Peyer's patch (tissue), 4 donors: ENCODE measurements around the gene RETREG2. TPM values are rescaled to one million over a fixed set of nuclear protein-coding genes. Genes with fewer than 3 reads are reported as not detected.
"Not testable (repeated sequence)": the region's sequence is repeated elsewhere in the genome, so short reads cannot be mapped to it uniquely, and the experiment has no call there.

Source experiments
- DNase-seq, 3 donors: peaks; one replicate each; pipeline ENCODE4 v3.0.0-alpha.2; 2017 to 2019
- H3K27ac ChIP-seq, 4 donors: fragments of 200-600 bp; sonication (generic); one replicate each; pipeline ENCODE4 v1.5.1; 2016 to 2019
- H3K27me3 ChIP-seq, 2 donors: fragments of 200-600 bp; sonication (generic); one replicate each; pipeline ENCODE4 v1.5.1; 2019
- H3K36me3 ChIP-seq, 3 donors: fragments of 200-600 bp; sonication (generic); one replicate each; pipeline ENCODE4 v1.5.1; 2016 to 2019
- H3K4me1 ChIP-seq, 4 donors: fragments of 200-600 bp; sonication (generic); one replicate each; pipeline ENCODE4 v1.5.1; 2016 to 2019
- H3K4me3 ChIP-seq, 4 donors: fragments of 200-600 bp; sonication (generic); 1 replicate in 3 of 4; 2 replicates in 1 of 4; pipeline ENCODE4 v1.5.1; 2016 to 2019; ENCODE audit warnings: mild to moderate bottlenecking in 1 of 4
- H3K9me3 ChIP-seq, 4 donors: fragments of 200-600 bp; sonication (generic); one replicate each; pipeline ENCODE4 v1.5.1; 2016 to 2019; ENCODE audit warnings: mild to moderate bottlenecking in 1 of 4
- CTCF ChIP-seq, 6 experiments: fragments of 450-650 bp in 4 of 6; fragments of 200-600 bp in 2 of 6; sonication (generic) in 1 of 6; IDR thresholded peaks; one replicate each; pipeline ENCODE4 v1.5.1; 2017 to 2019; ENCODE audit warnings: antibody characterized with exemption in 6 of 6, mild to moderate bottlenecking in 3 of 6, moderate library complexity in 1 of 6
- POLR2A ChIP-seq, 2 donors: fragments of 450-650 bp; IDR thresholded peaks; one replicate each; pipeline ENCODE4 v1.5.1; 2017; ENCODE audit warnings: antibody characterized with exemption in 2 of 2, mild to moderate bottlenecking in 2 of 2, moderate library complexity in 2 of 2
- total RNA-seq, 4 donors: library from RNA; depleted of rRNA; stranded (reverse); fragments of >200 nt; gene quantifications; one replicate each; pipeline ENCODE4 v1.1.0, GENCODE V29; 2016

Gene RETREG2
- total RNA-seq, 4 donors from 2014 or later: 44.6 to 80.3 (median 76.2) TPM

DNA sequence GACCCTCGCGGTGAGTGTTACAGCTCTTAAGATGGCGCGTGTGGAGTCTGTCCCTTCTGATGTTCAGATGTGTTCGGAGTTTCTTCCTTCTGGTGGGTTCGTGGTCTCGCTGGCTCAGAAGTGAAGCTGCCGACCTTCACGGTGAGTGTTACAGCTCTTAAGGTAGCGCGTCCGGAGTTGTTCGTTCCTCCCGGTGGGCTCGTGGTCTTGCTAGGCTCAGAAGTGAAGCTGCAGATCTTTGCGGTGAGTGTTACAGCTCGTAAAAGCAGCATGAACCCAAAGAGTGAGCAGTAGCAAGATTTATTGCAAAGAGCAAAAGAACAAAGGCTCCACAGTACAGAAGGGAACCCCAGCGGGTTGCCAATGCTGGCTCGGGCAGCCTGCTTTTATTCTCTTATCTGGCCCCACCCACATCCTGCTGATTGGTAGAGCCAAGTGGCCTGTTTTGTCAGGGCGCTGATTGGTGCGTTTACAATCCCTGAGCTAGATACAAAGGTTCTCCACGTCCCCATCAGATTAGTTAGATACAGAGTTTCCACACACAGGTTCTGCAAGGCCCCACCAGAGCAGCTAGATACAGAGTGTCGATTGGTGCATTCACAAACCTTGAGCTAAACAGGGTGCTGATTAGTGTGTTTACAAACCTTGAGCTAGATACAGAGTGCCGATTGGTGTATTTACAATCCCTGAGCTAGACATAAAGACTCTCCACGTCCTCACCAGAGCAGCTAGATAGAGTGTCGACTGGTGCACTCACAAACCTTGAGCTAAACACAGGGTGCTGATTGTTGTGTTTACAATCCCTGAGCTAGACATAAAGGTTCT, 22.6 kb downstream of the RETREG2 start:
- TF ChIP-seq POLR2A (IDR thresholded peaks at IDR 0.05): peak in 1 of 2 donors; percentile 42
- H3K27me3 ChIP-seq, H3K4me3 ChIP-seq, H3K9me3 ChIP-seq, H3K36me3 ChIP-seq, H3K27ac ChIP-seq, H3K4me1 ChIP-seq: not testable (repeated sequence)
- peak in 1 of 3 donors; percentile 46 for DNase-seq

DNA sequence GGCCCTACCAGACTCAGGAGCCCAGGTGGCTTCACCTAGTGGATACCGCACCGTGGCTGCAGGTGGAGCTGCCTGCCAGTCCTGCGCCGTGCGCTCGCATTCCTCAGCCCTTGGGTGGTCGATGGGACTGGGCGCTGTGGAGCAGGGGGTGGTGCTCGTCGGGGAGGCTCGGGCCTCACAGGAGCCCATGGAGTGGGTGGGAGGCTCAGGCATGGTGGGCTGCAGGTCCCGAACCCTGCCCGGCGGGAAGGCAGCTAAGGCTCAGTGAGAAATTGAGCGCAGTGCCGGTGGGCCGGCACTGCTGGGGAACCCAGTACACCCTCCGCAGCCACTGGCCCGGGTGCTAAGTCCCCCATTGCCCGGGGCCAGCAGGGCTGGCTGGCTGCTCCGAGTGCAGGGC, 23.3 kb downstream of the RETREG2 start:
- H3K27me3 ChIP-seq, H3K36me3 ChIP-seq, H3K4me1 ChIP-seq, H3K4me3 ChIP-seq, H3K27ac ChIP-seq, H3K9me3 ChIP-seq: not testable (repeated sequence)
- DNase-seq: peak in 1 of 3 donors; percentile 24

DNA sequence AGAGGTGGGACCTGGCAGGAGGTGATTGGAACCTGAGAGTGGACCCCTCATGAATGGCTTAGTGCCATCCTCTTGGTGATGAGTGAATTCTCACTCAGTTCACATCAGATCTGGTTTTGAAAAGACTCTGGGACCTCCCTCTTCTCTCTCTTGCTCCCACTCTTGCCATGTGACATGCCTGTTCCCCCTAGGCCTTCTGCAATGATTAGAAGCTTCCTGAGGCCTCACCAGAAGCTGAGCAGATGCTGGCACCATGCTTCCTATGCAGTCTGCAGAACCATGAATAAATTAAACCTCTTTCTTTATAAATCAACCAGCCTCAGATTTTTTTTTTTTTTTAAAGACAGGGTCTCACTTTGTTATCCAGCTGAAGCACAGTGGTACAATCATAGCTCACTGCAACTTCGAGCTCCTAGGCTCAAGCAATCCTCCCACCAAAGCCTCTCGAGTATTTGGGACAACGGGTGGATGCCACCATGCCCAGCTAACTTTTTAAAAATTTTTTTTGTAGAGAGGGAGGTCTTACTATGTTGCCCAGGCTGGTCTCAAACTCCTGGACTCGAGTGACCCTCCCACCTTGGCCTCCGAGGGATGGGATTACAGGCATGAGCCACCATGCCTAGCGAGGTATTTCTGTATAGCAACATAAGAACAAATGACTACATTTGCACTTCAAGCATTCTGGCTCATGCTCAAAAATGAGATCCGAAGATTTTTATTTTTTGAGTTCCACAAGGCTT, 26.5 kb downstream of the RETREG2 start:
- Histone ChIP-seq H3K9me3 (no peaks in the 10 kb centered on the region), H3K36me3 (peaks cover 0 to 18% (median 0%) of the 10 kb centered on the region in 3 donors), H3K4me3 (no peak overlapping the region), H3K27ac (no peak overlapping the region), H3K27me3 (no peaks in the 10 kb centered on the region), H3K4me1 (peaks cover 0 to 24% (median 7%) of the 10 kb centered on the region in 4 donors)
- no peak for TF ChIP-seq POLR2A (IDR thresholded peaks at IDR 0.05)
- TF ChIP-seq CTCF (IDR thresholded peaks at IDR 0.05): no peak
- peak in 1 of 3 donors; percentile 26 for DNase-seq

- no peak overlapping the region for H3K27ac ChIP-seq
- H3K36me3 ChIP-seq: peaks cover 0 to 24% (median 0%) of the 10 kb centered on the region in 3 donors
- no peaks in the 10 kb centered on the region for H3K27me3 ChIP-seq
- peak in 1 of 3 donors; percentile 17 for DNase-seq
- no peaks in the 10 kb centered on the region for H3K9me3 ChIP-seq
- H3K4me1 ChIP-seq: peaks cover 0 to 24% (median 7%) of the 10 kb centered on the region in 4 donors
- TF ChIP-seq POLR2A (IDR thresholded peaks at IDR 0.05) (no peak), CTCF (IDR thresholded peaks at IDR 0.05) (no peak)
- H3K4me3 ChIP-seq: no peak overlapping the region
Observed at GRCh38 chr2:219205165-219205538, 27.1 kb downstream of the RETREG2 start.

DNA sequence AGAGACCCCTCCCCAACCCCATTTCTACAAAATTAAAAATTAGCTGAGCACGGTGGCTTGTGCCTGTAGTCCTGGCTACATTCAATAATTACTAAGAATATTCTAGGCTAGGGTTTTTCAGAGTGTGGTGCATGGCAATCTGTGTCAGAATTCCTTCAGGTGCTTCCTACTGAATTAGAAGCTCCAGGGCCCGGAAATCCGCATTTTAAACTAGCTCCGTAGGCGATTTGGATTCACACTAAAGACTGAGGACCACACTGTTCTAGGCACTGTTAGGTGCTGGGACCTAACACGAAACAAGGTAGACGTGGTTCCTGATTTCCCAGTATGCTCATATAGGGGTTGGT, 27.9 kb downstream of the RETREG2 start:
- H3K4me3 ChIP-seq: peak overlapping the region; percentile 82 to 92 (median 86)
- H3K27me3 ChIP-seq: no peaks in the 10 kb centered on the region
- H3K4me1 ChIP-seq: peaks cover 0 to 24% (median 8%) of the 10 kb centered on the region in 4 donors
- DNase-seq: no peak
- no peaks in the 10 kb centered on the region for H3K9me3 ChIP-seq
- H3K36me3 ChIP-seq: peaks cover 0 to 26% (median 0%) of the 10 kb centered on the region in 3 donors
- peak overlapping the region; percentile 98 to 99 (median 98) for H3K27ac ChIP-seq
- TF ChIP-seq CTCF (IDR thresholded peaks at IDR 0.05): no peak
- TF ChIP-seq POLR2A (IDR thresholded peaks at IDR 0.05): no peak

- TF ChIP-seq CTCF (IDR thresholded peaks at IDR 0.05) (peak in 3 of 6 experiments; percentile 36 to 45 (median 44)), POLR2A (IDR thresholded peaks at IDR 0.05) (peak; percentile 96 to 99)
- H3K4me1 ChIP-seq: peaks cover 0 to 24% (median 10%) of the 10 kb centered on the region in 4 donors
- peak within 1 kb of the TSS; percentile 82 to 92 (median 86) for H3K4me3 ChIP-seq
- peaks cover 0 to 26% (median 0%) of the 10 kb centered on the region in 3 donors for H3K36me3 ChIP-seq
- peak; percentile 97 to 98 (median 98) for DNase-seq
- H3K27ac ChIP-seq: peak within 1 kb of the TSS; percentile 98 to 99 (median 98)
- H3K9me3 ChIP-seq: no peaks in the 10 kb centered on the region
- no peaks in the 10 kb centered on the region for H3K27me3 ChIP-seq
Observed at GRCh38 chr2:219206328-219207133, 28.5 kb downstream of the RETREG2 start, which contains the start of gene ZFAND2B. ZFAND2B (plus strand) TSS chr2:219206782; CDS start chr2:219206988, 206 bp downstream.
